HepG2 (cell line): ENCODE measurements around the gene IGFN1.

Experiments
- CBFB ChIP-seq: sonication (generic); formaldehyde crosslinking; IDR thresholded peaks from 2 replicates; pipeline ENCODE4 v1.4.0; 2020; ENCODE audit warnings: missing genetic modification reagents
- EP300 ChIP-seq, 3 experiments: sonication (generic) in 1 of 3; formaldehyde crosslinking in 1 of 3; IDR thresholded peaks; 2 replicates each; pipeline versions ENCODE4 v1.5.1 to v1.6.1; 2011 to 2020; ENCODE audit warnings: low read depth in 2 of 3, low read length in 2 of 3, borderline replicate concordance in 1 of 3, improper control_type of control experiment in 1 of 3, mild to moderate bottlenecking in 1 of 3, missing genetic modification reagents in 1 of 3, moderate library complexity in 1 of 3
- EZH2 ChIP-seq: conservative IDR thresholded peaks from 2 replicates; pipeline ENCODE4 v1.6.1; 2012; ENCODE audit warnings: mild to moderate bottlenecking, low read depth, low read length, moderate library complexity
- POLR2A ChIP-seq, 2 experiments: IDR thresholded peaks; 2 replicates each; pipeline ENCODE4 v1.6.1; 2011; ENCODE audit warnings: low read depth in 2 of 2, low read length in 2 of 2, mild to moderate bottlenecking in 1 of 2, moderate library complexity in 1 of 2; ENCODE audit not compliant: insufficient read depth in 1 of 2
- POLR2AphosphoS5 ChIP-seq: IDR thresholded peaks from 2 replicates; pipeline ENCODE4 v1.6.1; 2012; ENCODE audit warnings: low read depth, low read length
- SMC3 ChIP-seq: IDR thresholded peaks from 2 replicates; pipeline ENCODE4 v1.6.1; 2011; ENCODE audit warnings: low read length, improper control_type of control experiment
- ZNF281 ChIP-seq: sonication (generic); formaldehyde crosslinking; IDR thresholded peaks from 2 replicates; pipeline ENCODE4 v1.4.0; 2020; ENCODE audit warnings: missing genetic modification reagents, borderline replicate concordance
- TF ChIP-seq, protein P1 (sequence below): IDR thresholded peaks from 2 replicates; pipeline ENCODE4 v1.6.1; 2012; ENCODE audit warnings: inconsistent platforms
- TF ChIP-seq, protein P2 (sequence below): sonication (generic); formaldehyde crosslinking; IDR thresholded peaks from 2 replicates; pipeline ENCODE4 v1.4.0; 2020; ENCODE audit warnings: missing genetic modification reagents
- TF ChIP-seq, protein P3 (sequence below): sonication (generic); formaldehyde crosslinking; IDR thresholded peaks from 2 replicates; pipeline ENCODE4 v1.5.1; 2020; ENCODE audit warnings: mild to moderate bottlenecking, missing genetic modification reagents, moderate library complexity

- TF ChIP-seq, protein P1, sequence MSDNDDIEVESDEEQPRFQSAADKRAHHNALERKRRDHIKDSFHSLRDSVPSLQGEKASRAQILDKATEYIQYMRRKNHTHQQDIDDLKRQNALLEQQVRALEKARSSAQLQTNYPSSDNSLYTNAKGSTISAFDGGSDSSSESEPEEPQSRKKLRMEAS = no peak
- TF ChIP-seq POLR2AphosphoS5 (no peak), POLR2A (IDR thresholded peaks at IDR 0.05; ENCODE audit: insufficient read depth in 1 of 2, low read depth in 2 of 2, low read length in 2 of 2) (no peak), SMC3 (no peak), EP300 (IDR thresholded peaks at IDR 0.05; ENCODE audit: low read depth in 2 of 2, low read length in 2 of 2) (no peak), EP300 (CRISPR knock-in tag; IDR thresholded peaks at IDR 0.05; ENCODE audit: borderline replicate concordance) (no peak), EZH2 (no peak), CBFB (no peak), ZNF281 (CRISPR knock-in tag) (no peak)
- TF ChIP-seq, protein P2, sequence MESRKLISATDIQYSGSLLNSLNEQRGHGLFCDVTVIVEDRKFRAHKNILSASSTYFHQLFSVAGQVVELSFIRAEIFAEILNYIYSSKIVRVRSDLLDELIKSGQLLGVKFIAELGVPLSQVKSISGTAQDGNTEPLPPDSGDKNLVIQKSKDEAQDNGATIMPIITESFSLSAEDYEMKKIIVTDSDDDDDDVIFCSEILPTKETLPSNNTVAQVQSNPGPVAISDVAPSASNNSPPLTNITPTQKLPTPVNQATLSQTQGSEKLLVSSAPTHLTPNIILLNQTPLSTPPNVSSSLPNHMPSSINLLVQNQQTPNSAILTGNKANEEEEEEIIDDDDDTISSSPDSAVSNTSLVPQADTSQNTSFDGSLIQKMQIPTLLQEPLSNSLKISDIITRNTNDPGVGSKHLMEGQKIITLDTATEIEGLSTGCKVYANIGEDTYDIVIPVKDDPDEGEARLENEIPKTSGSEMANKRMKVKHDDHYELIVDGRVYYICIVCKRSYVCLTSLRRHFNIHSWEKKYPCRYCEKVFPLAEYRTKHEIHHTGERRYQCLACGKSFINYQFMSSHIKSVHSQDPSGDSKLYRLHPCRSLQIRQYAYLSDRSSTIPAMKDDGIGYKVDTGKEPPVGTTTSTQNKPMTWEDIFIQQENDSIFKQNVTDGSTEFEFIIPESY (CRISPR knock-in tag) = no peak
- TF ChIP-seq, protein P3, sequence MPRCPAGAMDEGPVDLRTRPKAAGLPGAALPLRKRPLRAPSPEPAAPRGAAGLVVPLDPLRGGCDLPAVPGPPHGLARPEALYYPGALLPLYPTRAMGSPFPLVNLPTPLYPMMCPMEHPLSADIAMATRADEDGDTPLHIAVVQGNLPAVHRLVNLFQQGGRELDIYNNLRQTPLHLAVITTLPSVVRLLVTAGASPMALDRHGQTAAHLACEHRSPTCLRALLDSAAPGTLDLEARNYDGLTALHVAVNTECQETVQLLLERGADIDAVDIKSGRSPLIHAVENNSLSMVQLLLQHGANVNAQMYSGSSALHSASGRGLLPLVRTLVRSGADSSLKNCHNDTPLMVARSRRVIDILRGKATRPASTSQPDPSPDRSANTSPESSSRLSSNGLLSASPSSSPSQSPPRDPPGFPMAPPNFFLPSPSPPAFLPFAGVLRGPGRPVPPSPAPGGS (CRISPR knock-in tag) = no peak
These were observed 68.2 kb downstream of the IGFN1 start for GRCh38 chr1:201258763-201259230.
